Measurements from ENCODE around the gene RIT1. TPM values are rescaled to one million over a fixed set of nuclear protein-coding genes. Genes with fewer than 3 reads are reported as not detected.

Gene RIT1
- total RNA-seq, 1 experiment from 2014 or later = 28.1 TPM

- no peaks in the 10 kb centered on the region for H3K27me3 ChIP-seq (ENCODE audit: control insufficient read depth, insufficient read depth, low read length)
- ATAC-seq (no peak), DNase-seq (ENCODE audit: low read depth, low spot score) (no peak)
- H3K4me3 ChIP-seq (ENCODE audit: low read depth in 2 of 2, low read length in 2 of 2) = no peak overlapping the region
- intact Hi-C loops (cut with micrococcal nuclease; ENCODE audit: unreplicated experiment) = no loop called here
- H3K36me3 ChIP-seq (ENCODE audit: control insufficient read depth, insufficient read depth, low read length) = no peaks in the 10 kb centered on the region
- POLR2A ChIA-PET = no interaction called here
- in situ Hi-C loops (cut with HindIII; ENCODE audit: low pct_unique_long_range_greater_than_20kb, low sequenced_read_pairs) = no loop called here
- BruUV-seq (replicated peaks) = no TSS peak
- no peaks in the 10 kb centered on the region for H3K4me1 ChIP-seq (ENCODE audit: control insufficient read depth, insufficient read depth, low read length)
- CTCF ChIA-PET = no interaction called here
- H3K9me3 ChIP-seq (ENCODE audit: control insufficient read depth, insufficient read depth, low read depth, low read length) = no peaks in the 10 kb centered on the region
- no peak for TF ChIP-seq TCF7L2 (IDR thresholded peaks at IDR 0.05; ENCODE audit: low read depth, low read length)
- H3K27ac ChIP-seq (ENCODE audit: low read length) = no peak overlapping the region
Measured at GRCh38 chr1:155880251-155880650, 30.9 kb downstream of the RIT1 start.

DNA sequence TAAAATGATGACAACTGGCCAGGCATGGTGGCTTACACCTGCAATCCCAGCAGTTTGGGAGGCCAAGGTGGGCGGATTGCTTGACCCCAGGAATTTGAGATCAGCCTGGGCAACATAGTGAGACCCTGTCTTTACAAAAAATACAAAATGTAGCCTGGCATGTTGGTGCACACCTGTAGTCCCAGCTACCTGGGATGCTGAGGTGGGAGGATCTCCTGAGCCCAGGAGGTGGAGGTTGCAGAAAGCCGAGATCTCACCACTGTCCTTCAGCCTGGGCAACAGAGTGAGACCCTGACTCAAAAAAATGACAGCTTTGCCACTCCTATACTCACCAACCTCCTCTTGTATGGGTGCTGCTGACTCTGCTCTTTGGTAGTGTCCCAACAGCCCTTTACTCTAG, 33.2 kb downstream of the RIT1 start:
- CTCF ChIA-PET = interaction anchor here (1.0 kb wide), 1 partner anchor 21 kb away, joined by 5 read pairs; no protein-coding TSS in a partner anchor
- H3K27ac ChIP-seq (ENCODE audit: low read length) = no peak overlapping the region
- ATAC-seq (no peak), DNase-seq (ENCODE audit: low read depth, low spot score) (no peak)
- in situ Hi-C loops (cut with HindIII; ENCODE audit: low pct_unique_long_range_greater_than_20kb, low sequenced_read_pairs) = no loop called here
- no peak overlapping the region for H3K4me3 ChIP-seq (ENCODE audit: low read depth in 2 of 2, low read length in 2 of 2)
- intact Hi-C loops (cut with micrococcal nuclease; ENCODE audit: unreplicated experiment) = no loop called here
- POLR2A ChIA-PET = interaction anchor here (0.6 kb wide), 1 partner anchor 26 kb away, joined by 19 read pairs; no protein-coding TSS in a partner anchor
- no peak for TF ChIP-seq SIN3A (IDR thresholded peaks at IDR 0.05; ENCODE audit: borderline replicate concordance, insufficient read depth, low read depth, low read length)
- TF ChIP-seq, protein P1, sequence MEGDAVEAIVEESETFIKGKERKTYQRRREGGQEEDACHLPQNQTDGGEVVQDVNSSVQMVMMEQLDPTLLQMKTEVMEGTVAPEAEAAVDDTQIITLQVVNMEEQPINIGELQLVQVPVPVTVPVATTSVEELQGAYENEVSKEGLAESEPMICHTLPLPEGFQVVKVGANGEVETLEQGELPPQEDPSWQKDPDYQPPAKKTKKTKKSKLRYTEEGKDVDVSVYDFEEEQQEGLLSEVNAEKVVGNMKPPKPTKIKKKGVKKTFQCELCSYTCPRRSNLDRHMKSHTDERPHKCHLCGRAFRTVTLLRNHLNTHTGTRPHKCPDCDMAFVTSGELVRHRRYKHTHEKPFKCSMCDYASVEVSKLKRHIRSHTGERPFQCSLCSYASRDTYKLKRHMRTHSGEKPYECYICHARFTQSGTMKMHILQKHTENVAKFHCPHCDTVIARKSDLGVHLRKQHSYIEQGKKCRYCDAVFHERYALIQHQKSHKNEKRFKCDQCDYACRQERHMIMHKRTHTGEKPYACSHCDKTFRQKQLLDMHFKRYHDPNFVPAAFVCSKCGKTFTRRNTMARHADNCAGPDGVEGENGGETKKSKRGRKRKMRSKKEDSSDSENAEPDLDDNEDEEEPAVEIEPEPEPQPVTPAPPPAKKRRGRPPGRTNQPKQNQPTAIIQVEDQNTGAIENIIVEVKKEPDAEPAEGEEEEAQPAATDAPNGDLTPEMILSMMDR (IDR thresholded peaks at IDR 0.05) = no peak
- TF ChIP-seq, protein P2, sequence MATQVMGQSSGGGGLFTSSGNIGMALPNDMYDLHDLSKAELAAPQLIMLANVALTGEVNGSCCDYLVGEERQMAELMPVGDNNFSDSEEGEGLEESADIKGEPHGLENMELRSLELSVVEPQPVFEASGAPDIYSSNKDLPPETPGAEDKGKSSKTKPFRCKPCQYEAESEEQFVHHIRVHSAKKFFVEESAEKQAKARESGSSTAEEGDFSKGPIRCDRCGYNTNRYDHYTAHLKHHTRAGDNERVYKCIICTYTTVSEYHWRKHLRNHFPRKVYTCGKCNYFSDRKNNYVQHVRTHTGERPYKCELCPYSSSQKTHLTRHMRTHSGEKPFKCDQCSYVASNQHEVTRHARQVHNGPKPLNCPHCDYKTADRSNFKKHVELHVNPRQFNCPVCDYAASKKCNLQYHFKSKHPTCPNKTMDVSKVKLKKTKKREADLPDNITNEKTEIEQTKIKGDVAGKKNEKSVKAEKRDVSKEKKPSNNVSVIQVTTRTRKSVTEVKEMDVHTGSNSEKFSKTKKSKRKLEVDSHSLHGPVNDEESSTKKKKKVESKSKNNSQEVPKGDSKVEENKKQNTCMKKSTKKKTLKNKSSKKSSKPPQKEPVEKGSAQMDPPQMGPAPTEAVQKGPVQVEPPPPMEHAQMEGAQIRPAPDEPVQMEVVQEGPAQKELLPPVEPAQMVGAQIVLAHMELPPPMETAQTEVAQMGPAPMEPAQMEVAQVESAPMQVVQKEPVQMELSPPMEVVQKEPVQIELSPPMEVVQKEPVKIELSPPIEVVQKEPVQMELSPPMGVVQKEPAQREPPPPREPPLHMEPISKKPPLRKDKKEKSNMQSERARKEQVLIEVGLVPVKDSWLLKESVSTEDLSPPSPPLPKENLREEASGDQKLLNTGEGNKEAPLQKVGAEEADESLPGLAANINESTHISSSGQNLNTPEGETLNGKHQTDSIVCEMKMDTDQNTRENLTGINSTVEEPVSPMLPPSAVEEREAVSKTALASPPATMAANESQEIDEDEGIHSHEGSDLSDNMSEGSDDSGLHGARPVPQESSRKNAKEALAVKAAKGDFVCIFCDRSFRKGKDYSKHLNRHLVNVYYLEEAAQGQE (IDR thresholded peaks at IDR 0.05; ENCODE audit: insufficient read depth in 1 of 2, low read depth in 2 of 2, low read length in 1 of 2) = no peak
- TF ChIP-seq POLR2AphosphoS5 (IDR thresholded peaks at IDR 0.05; ENCODE audit: low read depth, low read length) = no peak
- TF ChIP-seq TCF7L2 (IDR thresholded peaks at IDR 0.05; ENCODE audit: low read depth, low read length) = no peak
- H3K9me3 ChIP-seq (ENCODE audit: control insufficient read depth, insufficient read depth, low read depth, low read length) = no peaks in the 10 kb centered on the region
- no peaks in the 10 kb centered on the region for H3K36me3 ChIP-seq (ENCODE audit: control insufficient read depth, insufficient read depth, low read length)
- no peaks in the 10 kb centered on the region for H3K4me1 ChIP-seq (ENCODE audit: control insufficient read depth, insufficient read depth, low read length)
- no peaks in the 10 kb centered on the region for H3K27me3 ChIP-seq (ENCODE audit: control insufficient read depth, insufficient read depth, low read length)
- BruUV-seq (replicated peaks) = no TSS peak

DNA sequence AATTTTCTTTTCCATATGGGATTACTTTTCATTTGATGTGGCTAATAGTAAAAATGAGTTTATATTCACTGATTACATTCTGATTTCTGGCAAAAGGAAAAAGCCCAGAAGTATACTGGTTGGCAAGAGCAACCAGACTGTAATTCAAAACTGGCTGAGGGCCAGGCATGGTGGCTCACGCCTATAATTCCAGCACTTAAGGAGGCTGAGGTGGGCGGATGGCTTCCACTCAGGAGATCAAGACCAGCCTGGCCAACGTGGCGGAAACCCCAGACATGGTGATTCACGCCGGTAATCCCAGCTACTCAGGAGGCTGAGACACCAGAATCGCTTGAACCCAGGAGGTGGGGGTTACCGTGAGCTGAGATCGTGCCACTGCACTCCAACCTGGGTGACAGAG, 37.3 kb downstream of the RIT1 start:
- H3K4me1 ChIP-seq (ENCODE audit: control insufficient read depth, insufficient read depth, low read length) = no peaks in the 10 kb centered on the region
- H3K36me3 ChIP-seq (ENCODE audit: control insufficient read depth, insufficient read depth, low read length) = no peaks in the 10 kb centered on the region
- ATAC-seq (no peak), DNase-seq (ENCODE audit: low read depth, low spot score) (no peak)
- in situ Hi-C loops (cut with HindIII; ENCODE audit: low pct_unique_long_range_greater_than_20kb, low sequenced_read_pairs) (no loop called here), intact Hi-C loops (cut with micrococcal nuclease; ENCODE audit: unreplicated experiment) (no loop called here)
- POLR2A ChIA-PET = no interaction called here
- no peaks in the 10 kb centered on the region for H3K9me3 ChIP-seq (ENCODE audit: control insufficient read depth, insufficient read depth, low read depth, low read length)
- TF ChIP-seq POLR2AphosphoS5 (IDR thresholded peaks at IDR 0.05; ENCODE audit: low read depth, low read length) (no peak), TCF7L2 (IDR thresholded peaks at IDR 0.05; ENCODE audit: low read depth, low read length) (no peak), SIN3A (IDR thresholded peaks at IDR 0.05; ENCODE audit: borderline replicate concordance, insufficient read depth, low read depth, low read length) (no peak)
- TF ChIP-seq, protein P1 (IDR thresholded peaks at IDR 0.05) = no peak
- TF ChIP-seq, protein P2 (IDR thresholded peaks at IDR 0.05; ENCODE audit: insufficient read depth in 1 of 2, low read depth in 2 of 2, low read length in 1 of 2) = no peak
- H3K27me3 ChIP-seq (ENCODE audit: control insufficient read depth, insufficient read depth, low read length) = no peaks in the 10 kb centered on the region
- no peak overlapping the region for H3K27ac ChIP-seq (ENCODE audit: low read length)
- H3K4me3 ChIP-seq (ENCODE audit: low read depth in 2 of 2, low read length in 2 of 2) = no peak overlapping the region
- CTCF ChIA-PET = no interaction called here
- no TSS peak for BruUV-seq (replicated peaks)

Data from Panc1 (cell line).